NB4 (cell line): ENCODE results near the gene S100A4.
"Not testable (repeated sequence)": the region's sequence is repeated elsewhere in the genome, so short reads cannot be mapped to it uniquely, and the experiment has no call there.

ENCODE experiments used
- DNase-seq: peaks from one replicate; pipeline ENCODE4 v3.0.0; 2010; ENCODE audit warnings: low read depth
- H3K4me3 ChIP-seq: one replicate; pipeline ENCODE4 v1.5.1; 2011; ENCODE audit warnings: mild to moderate bottlenecking, low read depth, low read length, moderate library complexity
- MYC ChIP-seq: IDR thresholded peaks from 2 replicates; pipeline ENCODE4 v1.6.1; 2011; ENCODE audit warnings: low read depth, low read length
- POLR2A ChIP-seq: IDR thresholded peaks from 2 replicates; pipeline ENCODE4 v1.6.1; 2011; ENCODE audit warnings: mild to moderate bottlenecking; ENCODE audit not compliant: insufficient read length; ENCODE audit errors: extremely low read depth
- TF ChIP-seq, protein P1 (sequence below): IDR thresholded peaks from 2 replicates; pipeline ENCODE4 v1.6.1; 2011; ENCODE audit warnings: low read depth, low read length
- TF ChIP-seq, protein P2 (sequence below): IDR thresholded peaks from one replicate; pipeline ENCODE4 v1.5.1; 2012; ENCODE audit warnings: low read depth, low read length

The S100A4 gene

GRCh38 chr1:153577138-153577537, 31.5 kb upstream of the S100A4 start:
- DNase-seq = peak; percentile 30
- no peak overlapping the region for H3K4me3 ChIP-seq
- TF ChIP-seq, protein P1, sequence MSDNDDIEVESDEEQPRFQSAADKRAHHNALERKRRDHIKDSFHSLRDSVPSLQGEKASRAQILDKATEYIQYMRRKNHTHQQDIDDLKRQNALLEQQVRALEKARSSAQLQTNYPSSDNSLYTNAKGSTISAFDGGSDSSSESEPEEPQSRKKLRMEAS = no peak
- TF ChIP-seq, protein P2, sequence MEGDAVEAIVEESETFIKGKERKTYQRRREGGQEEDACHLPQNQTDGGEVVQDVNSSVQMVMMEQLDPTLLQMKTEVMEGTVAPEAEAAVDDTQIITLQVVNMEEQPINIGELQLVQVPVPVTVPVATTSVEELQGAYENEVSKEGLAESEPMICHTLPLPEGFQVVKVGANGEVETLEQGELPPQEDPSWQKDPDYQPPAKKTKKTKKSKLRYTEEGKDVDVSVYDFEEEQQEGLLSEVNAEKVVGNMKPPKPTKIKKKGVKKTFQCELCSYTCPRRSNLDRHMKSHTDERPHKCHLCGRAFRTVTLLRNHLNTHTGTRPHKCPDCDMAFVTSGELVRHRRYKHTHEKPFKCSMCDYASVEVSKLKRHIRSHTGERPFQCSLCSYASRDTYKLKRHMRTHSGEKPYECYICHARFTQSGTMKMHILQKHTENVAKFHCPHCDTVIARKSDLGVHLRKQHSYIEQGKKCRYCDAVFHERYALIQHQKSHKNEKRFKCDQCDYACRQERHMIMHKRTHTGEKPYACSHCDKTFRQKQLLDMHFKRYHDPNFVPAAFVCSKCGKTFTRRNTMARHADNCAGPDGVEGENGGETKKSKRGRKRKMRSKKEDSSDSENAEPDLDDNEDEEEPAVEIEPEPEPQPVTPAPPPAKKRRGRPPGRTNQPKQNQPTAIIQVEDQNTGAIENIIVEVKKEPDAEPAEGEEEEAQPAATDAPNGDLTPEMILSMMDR = no peak
- TF ChIP-seq POLR2A (no peak), MYC (no peak)

DNA sequence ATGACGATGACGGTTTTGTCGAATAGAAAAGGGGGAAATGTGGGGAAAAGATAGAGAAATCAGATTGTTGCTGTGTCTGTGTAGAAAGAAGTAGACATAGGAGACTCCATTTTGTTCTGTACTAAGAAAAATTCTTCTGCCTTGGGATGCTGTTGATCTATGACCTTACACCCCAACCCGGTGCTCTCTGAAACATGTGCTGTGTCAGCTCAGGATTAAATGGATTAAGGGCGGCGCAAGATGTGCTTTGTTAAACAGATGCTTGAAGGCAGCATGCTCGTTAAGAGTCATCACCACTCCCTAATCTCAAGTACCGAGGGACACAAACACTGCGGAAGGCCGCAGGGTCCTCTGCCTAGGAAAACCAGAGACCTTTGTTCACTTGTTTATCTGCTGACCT, 29.9 kb upstream of the S100A4 start:
- not testable (repeated sequence) for DNase-seq, H3K4me3 ChIP-seq

GRCh38 chr1:153575081-153575491, 29.5 kb upstream of the S100A4 start:
- DNase-seq = not testable (repeated sequence)

DNA sequence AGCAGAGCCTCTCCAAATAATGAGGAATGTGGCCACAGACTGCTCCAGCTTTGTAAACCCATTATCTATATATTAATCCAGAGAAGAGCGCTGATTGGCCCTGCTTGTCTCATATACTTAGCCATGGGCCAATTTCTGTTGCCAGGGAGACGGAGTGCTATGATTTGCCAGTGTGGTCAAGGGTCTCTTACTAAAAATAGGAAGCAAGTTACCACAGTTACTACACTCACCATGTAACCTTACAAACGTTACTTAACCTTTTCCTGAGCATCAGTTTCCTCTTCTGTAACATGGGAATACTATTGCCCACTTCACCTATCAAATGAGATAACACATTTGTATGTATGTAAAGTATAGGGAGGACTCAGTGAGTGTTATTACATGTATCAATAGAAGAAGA, 27.7 kb upstream of the S100A4 start:
- TF ChIP-seq, protein P1 = no peak
- TF ChIP-seq, protein P2 = no peak
- TF ChIP-seq POLR2A (no peak), MYC (no peak)
- DNase-seq = peak; percentile 57
- H3K4me3 ChIP-seq = no peak overlapping the region

More at GRCh38 chr1:153575081-153575491, 29.5 kb upstream of the S100A4 start:
- H3K4me3 ChIP-seq = not testable (repeated sequence)

DNA sequence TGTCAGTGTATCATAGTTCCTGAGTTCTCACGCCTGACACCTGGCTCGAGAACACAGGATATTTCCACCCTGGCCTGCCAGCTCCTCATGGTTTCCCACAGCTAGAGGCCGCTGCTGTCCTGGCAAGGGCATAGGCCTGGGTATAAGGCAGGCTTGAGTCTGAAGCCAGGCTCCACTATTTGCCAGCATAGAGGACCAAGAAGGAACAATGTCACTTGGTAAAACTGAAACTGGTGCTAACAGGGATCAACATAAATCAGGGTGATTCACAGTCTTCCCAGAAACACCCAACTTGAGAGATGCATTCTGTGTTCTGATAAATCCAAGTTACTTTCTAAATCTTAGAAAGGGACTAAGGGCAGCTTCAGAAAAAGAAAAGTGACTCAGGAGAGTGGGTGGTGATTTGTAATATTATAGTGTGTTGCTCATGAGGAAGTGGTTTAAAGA, 27.0 kb upstream of the S100A4 start:
- no peak overlapping the region for H3K4me3 ChIP-seq
- peak; percentile 74 for DNase-seq
- TF ChIP-seq, protein P2 = peak; percentile 84
- TF ChIP-seq, protein P1 = peak; percentile 38; the same call in 1 of the 2 replicates
- TF ChIP-seq POLR2A = no peak

GRCh38 chr1:153571706-153572105, 26.1 kb upstream of the S100A4 start:
- no peak for TF ChIP-seq POLR2A
- H3K4me3 ChIP-seq = no peak overlapping the region
- DNase-seq = no peak

DNA sequence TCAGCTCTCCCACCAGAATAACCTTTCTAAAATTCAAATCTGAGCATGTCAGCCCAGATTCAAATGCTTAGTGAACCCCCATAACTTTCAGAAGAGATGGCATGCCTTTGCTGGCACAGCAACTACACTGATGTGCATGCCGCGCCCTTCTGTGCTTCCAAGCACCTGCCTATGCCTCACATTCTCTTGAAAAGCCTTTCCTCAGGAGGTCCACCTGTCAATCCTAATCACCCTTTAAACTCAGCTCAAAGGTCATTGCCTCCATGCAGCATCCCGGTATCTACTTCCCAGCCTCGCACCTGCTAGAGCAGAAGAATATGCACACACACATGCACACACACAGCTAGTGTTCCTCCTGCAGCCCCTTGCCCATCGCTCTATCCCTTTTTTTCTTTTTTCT, 25.3 kb upstream of the S100A4 start:
- H3K4me3 ChIP-seq = no peak overlapping the region
- no peak for DNase-seq
- no peak for TF ChIP-seq POLR2A
- no peak for TF ChIP-seq MYC
- TF ChIP-seq, protein P1 = no peak
- TF ChIP-seq, protein P2 = no peak

DNA sequence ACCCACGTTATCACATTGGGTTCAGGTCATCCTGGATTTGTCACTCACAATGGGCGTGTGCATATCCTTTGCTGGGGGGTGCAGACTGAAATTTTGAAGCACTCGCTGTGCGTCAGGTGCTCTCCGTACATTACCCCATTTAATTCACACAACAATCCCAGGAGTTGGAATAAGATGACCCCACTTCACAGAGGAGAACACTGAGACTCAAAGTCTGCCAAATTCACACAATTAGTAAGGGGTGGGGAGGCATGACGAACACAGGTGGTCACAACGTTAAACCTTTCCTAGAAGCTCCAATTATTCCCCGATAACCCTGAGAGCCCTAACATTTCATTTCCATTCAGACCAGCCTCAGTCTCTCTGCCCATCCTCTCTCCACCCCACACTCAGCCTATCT, 23.9 kb upstream of the S100A4 start:
- no peak for DNase-seq
- TF ChIP-seq, protein P2 = no peak
- TF ChIP-seq, protein P1 = no peak
- no peak overlapping the region for H3K4me3 ChIP-seq
